Muscle layer of duodenum (tissue), 2 donors: Measurements from ENCODE around the gene MAST4.
A peak's percentile ranks its signal among the peaks of the same experiment; 100 is the strongest.

Experiments
- H3K27ac ChIP-seq: one replicate; pipeline ENCODE4 v1.7.0; 2013; ENCODE audit warnings: mild to moderate bottlenecking, low read length
- H3K27me3 ChIP-seq: one replicate; pipeline ENCODE4 v1.7.0; 2013; ENCODE audit warnings: low read depth, mild to moderate bottlenecking, control low read depth, low read length
- H3K36me3 ChIP-seq, 2 donors: one replicate each; pipeline ENCODE4 v1.7.0; 2013; ENCODE audit warnings: low read length in 2 of 2, control low read depth in 1 of 2, mild to moderate bottlenecking in 1 of 2; ENCODE audit not compliant: insufficient read depth in 2 of 2, control insufficient read depth in 1 of 2
- H3K4me1 ChIP-seq, 2 donors: one replicate each; pipeline ENCODE4 v1.7.0; 2013; ENCODE audit warnings: low read length in 2 of 2, mild to moderate bottlenecking in 2 of 2, control low read depth in 1 of 2, moderate library complexity in 1 of 2; ENCODE audit not compliant: insufficient read depth in 2 of 2, control insufficient read depth in 1 of 2
- H3K4me3 ChIP-seq, 2 donors: one replicate each; pipeline ENCODE4 v1.7.0; 2013; ENCODE audit warnings: low read length in 2 of 2, low read depth in 1 of 2, mild to moderate bottlenecking in 1 of 2
- H3K9me3 ChIP-seq, 2 donors: one replicate each; pipeline ENCODE4 v1.7.0; 2013; ENCODE audit warnings: low read length in 2 of 2, control low read depth in 1 of 2, mild to moderate bottlenecking in 1 of 2; ENCODE audit not compliant: control insufficient read depth in 1 of 2
- donor health status: healthy.

MAST4 gene

DNA sequence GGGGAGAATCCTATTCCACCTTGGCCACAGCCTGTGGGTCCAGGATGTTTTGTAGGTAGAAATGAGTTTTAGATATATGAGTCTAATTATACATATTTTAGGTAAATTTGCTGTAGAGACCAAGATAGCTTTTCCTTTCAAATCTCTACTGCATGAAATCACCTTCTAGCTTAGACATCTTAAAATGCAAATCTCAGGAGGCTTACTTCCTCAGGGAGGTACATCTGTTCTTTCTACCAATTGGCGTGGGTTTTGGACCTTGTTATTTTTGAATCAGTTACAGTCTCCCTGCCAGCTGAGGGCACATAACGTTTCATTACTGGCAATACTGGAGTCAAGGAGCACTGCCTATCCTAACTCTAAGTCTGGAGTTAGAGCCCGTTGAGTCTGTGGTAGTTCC is 28.7 kb upstream of the MAST4 start:
- no peaks in the 10 kb centered on the region for H3K27me3 ChIP-seq
- H3K27ac ChIP-seq, result no peak overlapping the region
- H3K4me1 ChIP-seq, result no peaks in the 10 kb centered on the region
- H3K36me3 ChIP-seq, result no peaks in the 10 kb centered on the region
- no peak overlapping the region for H3K4me3 ChIP-seq
- peaks cover 0 to 3% of the 10 kb centered on the region in 2 donors for H3K9me3 ChIP-seq

DNA sequence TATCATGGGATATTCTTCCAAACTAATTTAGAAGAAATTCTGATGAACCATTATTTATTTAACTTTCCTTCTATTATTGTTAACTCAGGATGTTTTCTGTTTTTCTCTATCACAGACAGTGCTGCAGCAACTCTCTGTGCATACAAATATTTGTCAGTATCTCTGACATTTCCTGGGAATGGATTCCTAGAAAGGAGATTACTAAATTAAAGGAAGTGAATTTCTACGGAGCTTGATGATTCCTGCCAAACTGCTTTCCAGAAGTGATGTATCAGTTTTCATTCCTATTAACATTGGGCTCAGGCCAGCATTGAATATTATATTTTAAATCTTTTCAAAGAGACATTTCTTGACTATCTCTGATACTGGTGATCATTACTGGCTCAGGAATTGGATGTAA is 26.0 kb upstream of the MAST4 start:
- Histone ChIP-seq H3K4me3 (no peak overlapping the region), H3K36me3 (no peaks in the 10 kb centered on the region), H3K27me3 (no peaks in the 10 kb centered on the region), H3K4me1 (no peaks in the 10 kb centered on the region), H3K27ac (no peak overlapping the region), H3K9me3 (no peaks in the 10 kb centered on the region)

DNA sequence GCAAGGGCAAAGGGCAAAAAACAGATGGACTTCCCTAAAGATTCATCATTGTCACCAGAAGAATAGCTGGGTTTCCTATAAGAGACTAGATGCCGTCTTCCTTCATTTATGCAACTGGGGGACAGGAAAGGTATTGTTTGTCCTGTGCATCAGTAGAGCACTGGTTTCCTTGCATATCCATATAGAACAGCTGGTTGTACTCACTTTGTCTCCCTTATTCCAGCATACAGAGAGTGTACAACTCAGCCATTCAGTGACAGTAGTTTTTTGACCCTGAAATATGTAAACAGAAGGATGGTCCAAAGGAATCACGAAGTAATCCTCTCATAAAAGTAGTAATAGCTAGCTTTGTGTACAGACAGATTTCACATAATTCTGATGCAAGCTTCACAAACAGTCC is 22.5 kb upstream of the MAST4 start:
- no peak overlapping the region for H3K4me3 ChIP-seq
- H3K9me3 ChIP-seq, result no peaks in the 10 kb centered on the region
- H3K27me3 ChIP-seq, result no peaks in the 10 kb centered on the region
- no peaks in the 10 kb centered on the region for H3K4me1 ChIP-seq
- no peaks in the 10 kb centered on the region for H3K36me3 ChIP-seq
- H3K27ac ChIP-seq, result no peak overlapping the region

DNA sequence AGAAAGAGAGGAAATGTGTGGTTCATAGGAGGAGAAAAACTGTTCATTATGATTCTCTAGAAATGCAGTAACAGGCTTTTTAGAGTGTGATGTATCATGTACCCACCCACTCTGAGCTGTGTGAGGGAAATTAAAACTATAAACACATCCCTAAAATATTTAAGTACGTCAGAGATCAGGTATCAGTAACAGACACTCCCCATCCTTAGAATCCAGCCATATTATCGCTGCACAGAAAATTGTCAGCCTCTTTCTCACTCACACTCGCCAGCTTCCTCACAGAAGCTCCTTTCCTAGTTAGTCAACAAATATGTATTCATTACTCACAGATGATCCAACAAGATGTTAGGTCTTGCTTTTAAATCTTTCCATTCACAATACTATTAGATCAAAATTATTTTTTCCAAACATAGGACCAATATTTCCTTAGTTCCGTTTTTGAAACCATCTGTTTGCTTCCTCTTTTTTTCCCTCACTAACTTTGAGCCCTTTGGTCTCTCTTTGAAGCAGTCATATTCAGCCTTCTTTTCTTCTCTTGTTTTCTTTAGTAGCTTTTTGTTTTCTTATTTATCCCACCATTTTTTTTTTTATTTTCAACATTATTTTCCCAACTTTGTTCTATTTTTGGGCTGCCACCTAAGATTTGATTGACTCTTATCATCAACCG is 13.6 kb upstream of the MAST4 start:
- Histone ChIP-seq H3K27ac (no peak overlapping the region), H3K27me3 (no peaks in the 10 kb centered on the region), H3K9me3 (no peaks in the 10 kb centered on the region), H3K4me3 (no peak overlapping the region), H3K36me3 (no peaks in the 10 kb centered on the region), H3K4me1 (no peaks in the 10 kb centered on the region)

DNA sequence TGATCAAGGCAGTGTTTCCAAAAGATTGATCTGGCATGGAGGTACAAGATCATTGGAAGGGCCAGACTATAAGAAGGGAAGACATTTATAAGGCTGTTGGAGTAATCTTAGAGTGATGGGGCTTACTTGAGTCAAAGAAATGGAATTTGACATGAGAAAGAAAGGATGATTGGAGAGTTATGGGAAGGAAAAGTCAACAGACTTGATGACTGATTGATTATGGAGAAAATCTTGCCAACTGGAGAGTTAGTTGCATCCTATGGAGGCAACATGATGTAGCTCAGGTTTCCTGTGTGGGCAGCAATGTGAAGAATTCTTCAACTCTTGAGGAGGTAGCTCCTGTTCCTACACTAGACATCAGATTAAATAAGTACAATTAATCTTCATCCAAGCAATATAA is 10.9 kb upstream of the MAST4 start:
- H3K27me3 ChIP-seq, result no peaks in the 10 kb centered on the region
- no peak overlapping the region for H3K27ac ChIP-seq

DNA sequence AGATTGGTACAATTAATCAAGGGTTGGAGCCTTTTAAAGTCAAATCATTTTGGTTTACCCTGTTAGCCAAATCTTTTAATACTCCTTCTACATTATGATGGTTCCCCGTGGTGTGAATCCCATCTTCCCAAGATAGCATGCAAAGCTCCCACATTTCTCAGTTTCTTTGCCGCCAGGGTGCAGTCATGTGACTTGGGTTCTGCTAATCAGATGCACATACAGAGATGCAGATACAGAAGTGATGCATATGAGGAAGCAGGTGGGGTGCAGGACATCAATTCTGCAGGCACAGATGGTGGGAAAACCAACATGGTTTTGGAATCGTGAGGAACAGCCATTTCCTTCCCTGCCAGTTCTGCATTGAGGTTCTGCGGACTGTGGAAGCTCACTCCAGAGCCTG is 8.4 kb upstream of the MAST4 start:
- H3K36me3 ChIP-seq, result no peaks in the 10 kb centered on the region
- no peaks in the 10 kb centered on the region for H3K9me3 ChIP-seq
- H3K4me1 ChIP-seq, result no peaks in the 10 kb centered on the region
- H3K27me3 ChIP-seq, result no peaks in the 10 kb centered on the region
- H3K4me3 ChIP-seq, result no peak overlapping the region
- no peak overlapping the region for H3K27ac ChIP-seq

More for the DNA sequence above, 10.9 kb upstream of the MAST4 start:
- Histone ChIP-seq H3K4me3 (no peak overlapping the region), H3K9me3 (no peaks in the 10 kb centered on the region), H3K36me3 (no peaks in the 10 kb centered on the region), H3K4me1 (no peaks in the 10 kb centered on the region)

DNA sequence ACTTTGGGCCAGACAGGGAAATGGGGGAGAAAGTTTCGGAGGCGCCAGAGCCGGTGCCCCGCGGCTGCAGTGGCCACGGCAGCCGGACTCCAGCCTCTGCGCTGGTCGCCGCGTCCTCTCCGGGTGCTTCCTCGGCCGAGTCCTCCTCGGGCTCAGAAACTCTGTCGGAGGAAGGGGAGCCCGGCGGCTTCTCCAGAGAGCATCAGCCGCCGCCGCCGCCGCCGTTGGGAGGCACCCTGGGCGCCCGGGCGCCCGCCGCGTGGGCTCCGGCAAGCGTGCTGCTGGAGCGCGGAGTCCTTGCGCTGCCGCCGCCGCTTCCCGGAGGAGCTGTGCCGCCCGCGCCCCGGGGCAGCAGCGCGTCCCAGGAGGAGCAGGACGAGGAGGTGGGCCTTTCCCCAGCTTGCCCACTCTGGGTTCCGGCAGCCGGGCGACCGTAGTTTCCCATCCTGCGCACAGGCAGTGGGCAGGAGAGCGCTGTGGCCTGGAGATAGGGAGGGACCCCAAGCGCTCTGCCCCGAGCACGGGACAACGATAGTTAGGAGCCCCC is 516 bp downstream of the MAST4 start:
- H3K4me1 ChIP-seq, result peaks cover 0 to 15% of the 10 kb centered on the region in 2 donors
- H3K9me3 ChIP-seq, result no peaks in the 10 kb centered on the region
- peaks cover 17% of the 10 kb centered on the region for H3K27me3 ChIP-seq
- H3K4me3 ChIP-seq, result peak overlapping the region; percentile 76 to 88
- H3K36me3 ChIP-seq, result no peaks in the 10 kb centered on the region
- H3K27ac ChIP-seq, result no peak overlapping the region

DNA sequence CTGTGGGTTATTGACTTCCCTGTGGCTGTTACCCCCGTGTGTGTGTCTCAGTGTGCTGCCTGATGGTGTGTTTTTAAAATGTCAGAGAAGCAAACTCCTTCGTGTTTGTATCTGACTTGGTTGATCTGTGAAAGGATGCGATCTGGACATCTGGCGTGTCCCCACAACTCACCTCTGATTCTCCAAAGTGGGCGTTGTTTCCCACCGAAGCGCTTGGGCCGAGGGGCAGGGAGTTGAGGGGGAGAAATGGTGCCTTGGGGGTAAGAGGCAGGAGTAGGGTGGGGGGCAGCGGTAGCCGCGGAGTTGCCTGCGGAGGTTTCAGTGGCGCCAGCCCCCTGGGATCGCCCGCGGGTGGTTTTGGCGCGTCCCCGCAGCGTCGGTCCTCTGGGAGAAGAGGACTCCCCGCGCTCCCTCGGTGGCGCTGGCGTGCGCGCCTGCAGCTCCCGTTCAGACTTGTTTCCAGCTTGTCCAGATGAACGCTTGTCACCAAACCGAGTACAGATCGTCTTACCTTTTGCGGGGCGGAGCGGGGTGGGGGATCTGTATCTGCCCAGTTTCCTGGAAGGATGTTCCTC is 1.1 kb downstream of the MAST4 start:
- Histone ChIP-seq H3K4me1 (peaks cover 0 to 15% of the 10 kb centered on the region in 2 donors), H3K27ac (no peak overlapping the region)

DNA sequence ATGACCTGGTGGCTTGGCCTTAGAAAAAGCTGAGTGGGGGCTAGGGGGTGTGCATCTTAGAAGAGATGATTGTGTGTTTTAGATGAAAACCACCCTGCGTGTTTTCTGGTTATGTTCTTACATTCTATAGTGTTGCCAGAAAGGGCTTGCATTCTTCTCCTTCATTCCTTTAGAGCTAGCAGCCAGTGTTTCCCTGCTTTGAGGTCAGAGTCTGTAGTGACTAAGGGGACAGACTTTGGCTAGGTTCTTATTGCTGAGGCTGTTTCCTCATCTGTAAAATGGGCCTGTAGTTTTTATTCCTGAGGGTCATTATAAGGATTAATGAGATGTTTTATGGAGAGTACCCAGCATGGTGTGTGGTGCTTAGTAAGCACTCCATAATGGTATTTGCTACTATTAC is 6.4 kb downstream of the MAST4 start:
- Histone ChIP-seq H3K36me3 (no peaks in the 10 kb centered on the region), H3K4me1 (peaks cover 0 to 3% of the 10 kb centered on the region in 2 donors), H3K9me3 (no peaks in the 10 kb centered on the region), H3K4me3 (no peak overlapping the region), H3K27ac (no peak overlapping the region), H3K27me3 (peaks cover 6% of the 10 kb centered on the region)

More for the DNA sequence above, 1.1 kb downstream of the MAST4 start:
- Histone ChIP-seq H3K4me3 (peak overlapping the region; percentile 60 to 88), H3K36me3 (no peaks in the 10 kb centered on the region), H3K9me3 (no peaks in the 10 kb centered on the region), H3K27me3 (peaks cover 17% of the 10 kb centered on the region)

DNA sequence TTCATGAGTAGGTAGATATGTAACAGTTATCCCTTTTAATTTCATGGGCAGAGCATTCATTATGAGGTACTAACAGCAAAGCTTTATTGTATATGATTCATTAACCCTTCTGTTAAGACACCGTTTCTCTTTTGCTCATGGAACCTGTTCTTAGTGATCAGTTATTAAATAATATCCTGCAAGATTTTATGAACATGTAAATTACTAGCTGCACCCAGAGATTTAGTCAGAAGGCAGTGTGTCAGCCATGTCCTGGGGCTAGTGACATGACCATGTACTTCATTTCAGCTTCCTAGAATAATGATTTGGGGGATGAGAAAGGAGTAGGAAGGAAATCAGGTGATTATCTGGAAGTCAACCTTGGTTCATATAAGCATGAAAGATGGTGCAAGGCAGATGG is 7.0 kb downstream of the MAST4 start:
- peaks cover 5% of the 10 kb centered on the region for H3K27me3 ChIP-seq

DNA sequence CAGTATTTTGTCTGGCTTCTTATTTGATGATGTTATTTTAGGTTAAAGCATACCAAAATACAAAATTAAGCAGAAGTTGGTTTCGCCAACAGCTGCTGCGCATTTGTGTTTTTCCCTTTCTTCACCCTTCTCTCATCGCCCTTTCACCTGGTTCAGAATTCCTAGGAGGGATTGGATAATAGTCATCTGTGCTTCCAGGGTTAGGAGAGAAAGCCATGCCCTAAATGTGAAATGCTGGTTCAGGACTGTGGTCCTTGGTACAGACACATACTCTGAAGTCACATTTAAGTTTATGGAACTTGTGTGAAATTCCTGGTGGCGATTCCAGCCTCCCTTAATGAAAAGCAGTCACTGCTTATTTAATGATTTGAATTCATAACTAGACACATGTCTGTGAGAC is 7.7 kb downstream of the MAST4 start:
- H3K27me3 ChIP-seq, result peaks cover 5% of the 10 kb centered on the region
- no peaks in the 10 kb centered on the region for H3K36me3 ChIP-seq
- no peak overlapping the region for H3K27ac ChIP-seq
- no peak overlapping the region for H3K4me3 ChIP-seq
- H3K4me1 ChIP-seq, result no peaks in the 10 kb centered on the region
- no peaks in the 10 kb centered on the region for H3K9me3 ChIP-seq

More for the DNA sequence above, 7.0 kb downstream of the MAST4 start:
- H3K36me3 ChIP-seq, result no peaks in the 10 kb centered on the region
- H3K27ac ChIP-seq, result no peak overlapping the region
- no peaks in the 10 kb centered on the region for H3K9me3 ChIP-seq
- H3K4me3 ChIP-seq, result no peak overlapping the region
- H3K4me1 ChIP-seq, result no peaks in the 10 kb centered on the region

DNA sequence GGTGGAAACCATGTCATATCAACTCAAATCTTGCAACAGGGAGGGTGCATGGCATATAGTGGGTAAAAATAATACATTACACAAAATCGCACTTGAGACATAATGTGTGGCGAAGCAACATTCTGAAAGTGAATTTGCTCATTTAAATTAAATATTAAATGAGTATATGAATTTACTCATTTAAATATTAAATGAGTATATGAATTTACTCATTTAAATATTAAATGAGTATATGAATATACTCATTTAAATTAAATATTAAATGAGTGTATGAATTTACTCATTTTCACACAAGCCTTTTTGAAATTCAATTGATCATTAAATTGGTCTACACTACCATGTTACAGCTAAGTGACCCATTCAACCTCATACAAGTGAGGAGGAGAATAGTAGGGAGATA is 10.5 kb downstream of the MAST4 start:
- H3K9me3 ChIP-seq, result no peaks in the 10 kb centered on the region
- H3K36me3 ChIP-seq, result no peaks in the 10 kb centered on the region
- H3K27me3 ChIP-seq, result no peaks in the 10 kb centered on the region
- no peak overlapping the region for H3K4me3 ChIP-seq
- H3K27ac ChIP-seq, result no peak overlapping the region
- no peaks in the 10 kb centered on the region for H3K4me1 ChIP-seq
